Measurements from ENCODE around the gene CCL16.
"Not testable (repeated sequence)": the region's sequence is repeated elsewhere in the genome, so short reads cannot be mapped to it uniquely, and the experiment has no call there.

CCL16 gene

DNA sequence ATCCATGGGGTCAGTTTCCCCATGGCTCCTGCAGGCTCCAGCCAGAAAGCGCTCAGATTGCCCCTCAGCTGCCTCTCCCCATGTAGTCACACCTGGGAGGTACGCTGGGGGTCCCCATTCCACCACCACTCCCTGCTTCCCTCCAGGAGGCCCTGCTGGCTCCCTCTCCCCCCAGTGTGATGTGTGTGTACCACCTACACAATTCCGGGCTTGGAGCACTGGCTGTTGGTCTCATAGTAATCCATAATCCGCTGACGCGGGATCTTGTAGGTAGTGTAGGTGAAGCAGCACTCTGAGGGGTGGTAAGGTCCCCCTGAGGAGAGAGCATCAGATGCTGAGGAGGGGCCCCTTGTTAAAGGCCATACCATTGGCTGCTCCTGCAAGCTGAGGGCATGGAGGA lies 2.8 kb upstream of the CCL16 start:
- no peak for DNase-seq (ENCODE audit: low read depth in 2 of 2)

DNA sequence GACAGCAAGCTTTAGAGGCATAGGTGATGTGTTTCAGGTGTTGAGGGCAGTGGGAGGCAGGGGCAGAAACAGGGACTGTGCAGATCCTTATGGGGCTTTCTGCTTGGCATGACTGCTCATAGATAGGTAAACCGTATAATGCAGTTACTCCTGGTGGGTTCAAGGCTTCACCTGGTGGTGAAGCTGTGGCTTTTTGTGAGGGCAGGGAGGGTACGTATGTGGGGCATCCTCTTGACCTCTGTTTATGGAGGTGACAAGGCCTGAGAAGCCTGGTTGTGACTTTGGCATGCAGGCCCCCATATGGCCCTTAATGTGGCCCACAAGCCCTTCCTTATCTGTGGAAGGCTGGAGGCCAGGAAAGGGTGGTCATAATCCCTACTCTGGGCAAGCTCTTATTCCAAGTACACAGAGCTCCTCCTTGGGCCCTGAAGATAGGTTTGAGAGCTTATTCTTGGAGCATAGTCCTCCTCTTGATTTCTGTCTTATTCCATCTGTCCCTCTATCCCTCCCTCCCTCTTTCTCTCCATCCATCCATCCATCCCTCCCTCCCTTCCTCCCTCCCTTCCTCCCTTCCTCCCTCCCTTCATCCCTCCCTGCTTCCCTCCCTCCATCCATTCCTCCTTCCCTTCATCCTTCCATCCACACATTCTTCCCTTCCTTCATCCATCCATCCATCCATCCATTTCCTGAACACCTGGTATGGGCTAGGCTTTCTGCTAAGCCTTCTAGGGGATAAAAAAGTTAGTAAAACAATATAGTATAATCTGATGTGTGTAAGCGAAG lies 1.3 kb upstream of the CCL16 start:
- DNase-seq (ENCODE audit: low read depth in 2 of 2): no peak

DNA sequence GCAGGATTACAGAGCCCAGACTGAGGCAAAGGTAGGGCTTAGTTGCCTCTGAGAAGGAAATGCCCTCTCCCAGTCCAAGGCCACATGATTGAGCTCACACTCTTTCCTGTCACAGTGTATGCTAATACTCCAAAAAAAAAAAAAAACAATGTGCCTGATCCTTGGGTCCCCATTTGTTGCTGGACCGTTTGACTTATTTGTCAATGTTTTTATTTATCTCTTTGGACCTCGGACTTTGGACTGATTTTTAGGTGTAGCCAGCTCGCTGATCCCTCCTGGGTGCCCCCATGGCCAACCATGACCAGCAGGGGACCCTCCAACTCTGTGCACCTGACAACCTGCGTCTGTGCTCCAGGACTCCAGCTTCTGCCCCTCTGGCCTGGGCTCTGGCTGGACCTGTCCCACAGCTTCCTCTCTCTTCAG lies 622 bp upstream of the CCL16 start:
- DNase-seq (ENCODE audit: low read depth in 2 of 2): no peak

DNA sequence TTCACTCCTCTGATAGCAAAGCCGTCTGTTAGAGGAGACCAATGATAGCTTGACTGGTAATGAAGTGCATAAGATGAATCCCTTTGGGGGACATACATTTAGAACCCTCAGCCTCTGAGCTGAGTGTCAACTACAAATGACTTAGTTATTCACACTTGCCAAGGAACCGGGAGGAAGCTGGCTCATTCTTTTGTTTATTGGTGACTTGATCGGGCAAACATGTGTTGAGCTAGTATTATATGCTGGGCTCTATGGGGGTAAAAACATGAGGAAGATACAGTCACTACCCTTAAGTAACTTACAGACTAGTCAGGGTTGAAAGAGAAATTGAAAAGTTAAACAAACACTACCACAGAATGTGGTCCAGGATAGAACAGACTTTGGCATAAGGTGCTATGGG lies 3.0 kb downstream of the CCL16 start:
- no peak for DNase-seq (ENCODE audit: low read depth in 2 of 2)

DNA sequence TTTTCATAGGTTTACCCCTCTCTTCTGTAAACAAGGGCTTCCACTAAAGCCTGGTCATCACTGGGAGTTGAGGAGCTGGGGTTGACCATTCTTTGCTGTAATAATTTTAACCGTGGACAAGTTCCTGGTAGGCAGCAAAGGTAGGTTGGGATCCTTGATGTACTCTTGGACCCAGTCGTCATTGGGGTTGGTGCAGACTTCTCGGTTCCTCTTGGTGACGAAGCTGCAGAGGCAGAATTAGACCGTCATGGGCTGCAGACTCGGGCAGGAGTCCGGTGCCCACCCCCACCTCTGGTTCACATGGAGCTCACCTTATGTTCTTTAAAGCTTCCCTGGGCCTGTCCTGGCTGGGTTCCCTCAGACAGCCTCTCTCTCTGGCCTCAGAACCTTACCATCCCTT lies 3.8 kb downstream of the CCL16 start:
- DNase-seq (ENCODE audit: low read depth in 2 of 2): no peak

DNA sequence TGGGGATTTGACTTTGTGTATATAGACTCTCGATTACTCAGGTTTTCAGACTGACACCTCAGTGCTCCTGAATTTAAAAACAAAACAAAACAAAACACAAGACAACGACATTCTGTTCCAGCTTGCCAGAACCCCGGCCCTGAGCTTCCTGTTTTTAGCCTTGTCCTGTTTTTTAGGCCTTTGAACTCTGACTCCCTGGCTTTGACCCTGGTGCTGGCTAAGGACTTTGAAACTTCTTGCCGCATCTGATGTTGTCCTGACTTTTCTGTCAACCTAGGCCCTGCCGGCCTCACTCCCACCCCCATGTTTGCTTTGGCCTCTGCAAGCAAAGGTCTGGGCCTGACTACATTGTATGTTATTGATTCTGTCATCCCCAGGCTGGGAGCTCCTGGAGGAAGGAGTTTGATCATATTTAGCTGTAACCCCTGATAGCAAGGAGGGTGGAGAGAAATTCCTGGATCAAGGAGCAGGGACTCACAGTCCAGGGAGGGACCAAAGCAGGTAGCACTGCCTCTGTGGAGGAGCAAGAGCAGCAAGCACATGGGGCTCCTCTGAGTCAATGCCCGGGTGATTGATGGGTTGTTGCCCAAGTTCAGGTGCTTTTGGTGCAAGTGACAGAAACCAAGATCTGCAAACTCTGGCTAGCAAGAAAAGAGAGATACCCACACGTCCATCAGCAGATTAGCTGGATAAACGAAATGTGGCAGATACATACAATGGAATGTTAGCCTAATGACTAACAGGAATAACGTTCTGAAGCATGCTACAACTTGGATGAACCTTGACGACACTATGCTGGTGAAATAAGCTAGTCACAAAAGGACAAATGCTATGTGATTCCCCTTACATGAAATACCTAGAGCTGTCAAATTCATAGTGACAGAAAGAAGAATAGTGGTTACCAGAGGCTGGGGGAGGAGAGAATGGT lies 7.7 kb downstream of the CCL16 start:
- DNase-seq (ENCODE audit: low read depth in 2 of 2): no peak

DNA sequence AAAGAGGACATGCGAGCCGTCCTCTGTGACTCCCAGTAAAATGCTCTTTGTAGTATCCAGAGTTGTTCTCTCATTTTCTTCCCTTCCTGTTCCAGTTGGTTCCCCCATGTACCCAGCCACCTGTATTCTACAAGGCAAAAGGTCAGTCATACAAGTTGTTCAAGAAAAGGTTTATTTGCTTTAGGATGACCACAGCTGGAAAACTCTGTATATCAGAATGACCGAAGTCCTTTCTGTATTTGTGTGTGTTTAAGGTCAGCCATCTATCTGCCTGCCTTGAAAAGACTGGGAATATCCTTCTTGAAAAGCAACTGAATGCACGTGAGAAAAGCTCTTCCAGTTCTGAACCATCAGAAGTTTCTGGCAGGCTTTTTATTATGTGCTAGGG lies 8.4 kb downstream of the CCL16 start:
- DNase-seq (ENCODE audit: low read depth in 2 of 2): no peak

DNA sequence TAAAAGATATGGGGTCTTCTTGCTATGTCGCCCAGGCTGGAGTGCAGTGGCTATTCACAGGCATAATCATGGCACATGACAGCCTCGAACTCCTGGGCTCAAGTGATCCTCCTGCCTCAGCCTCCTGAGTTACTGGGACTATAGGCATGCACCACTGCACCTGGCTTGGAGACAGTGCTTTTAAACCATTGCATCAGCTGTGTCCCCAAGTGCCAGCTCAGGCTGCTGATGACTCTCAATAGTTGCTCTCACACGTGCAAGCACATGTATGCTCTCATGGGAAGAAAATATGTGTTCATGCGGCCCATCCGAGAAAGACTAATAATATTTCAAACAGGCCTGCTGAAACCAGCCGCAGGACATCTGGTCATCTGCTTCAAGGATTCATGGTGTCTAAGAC lies 8.8 kb downstream of the CCL16 start:
- DNase-seq (ENCODE audit: low read depth in 2 of 2): no peak

DNA sequence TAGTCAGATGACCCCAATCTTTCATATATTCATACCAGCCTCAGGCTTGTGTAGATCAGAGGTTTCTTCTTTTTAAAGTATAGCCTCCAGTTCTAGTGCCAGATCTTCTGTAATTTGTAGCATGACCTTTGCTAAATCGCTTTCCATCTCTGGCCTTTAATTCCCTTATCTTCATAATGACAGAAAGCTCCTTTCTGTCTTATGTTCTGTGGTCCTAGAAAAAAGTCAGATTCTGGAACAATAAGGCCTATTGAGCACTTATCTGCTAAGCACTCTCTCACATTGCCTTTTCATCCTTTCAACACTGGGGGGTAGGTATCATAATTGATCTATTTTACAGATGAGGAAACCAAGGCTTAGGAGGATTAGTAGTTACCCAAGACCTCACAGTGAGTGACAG lies 9.2 kb downstream of the CCL16 start:
- no peak for DNase-seq (ENCODE audit: low read depth in 2 of 2)

DNA sequence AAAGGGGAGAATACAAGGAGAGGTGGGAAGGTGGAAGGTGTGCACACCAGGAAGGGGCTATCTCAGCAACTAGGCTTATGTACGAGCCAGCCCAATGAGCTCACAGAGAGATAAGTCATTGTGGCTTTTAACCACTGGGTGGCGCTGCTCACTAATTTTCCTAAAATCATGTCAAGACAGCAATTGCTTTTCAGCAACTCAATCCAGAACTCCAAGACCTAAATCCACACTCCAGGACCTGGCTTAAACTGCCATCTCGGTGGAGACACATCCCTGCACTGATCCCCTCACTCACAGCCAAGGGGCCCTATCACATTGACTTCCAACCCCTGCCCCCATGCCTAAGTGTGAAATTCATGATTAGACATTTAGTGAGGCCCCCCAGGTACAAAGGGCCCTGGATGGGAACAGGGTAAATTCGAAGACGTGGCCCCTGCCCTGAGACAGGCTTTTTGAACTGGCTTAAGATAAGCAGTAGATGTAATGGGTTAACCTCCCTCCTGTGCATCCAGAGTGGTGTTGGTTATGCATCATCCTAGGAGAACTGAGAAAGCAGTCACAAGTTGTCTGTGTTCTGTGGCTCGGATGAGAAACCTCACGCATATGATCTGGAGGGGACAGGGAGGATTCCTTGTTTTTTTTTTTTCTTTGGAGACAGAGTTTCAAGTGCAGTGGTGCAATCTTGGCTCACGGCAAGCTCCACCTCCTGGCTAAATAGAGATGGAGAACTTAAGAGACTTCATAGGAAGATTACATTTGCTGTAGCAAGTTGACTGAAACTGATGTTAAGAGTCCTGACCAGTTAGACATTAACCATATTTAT lies 11.5 kb downstream of the CCL16 start:
- DNase-seq (ENCODE audit: low read depth in 2 of 2): peak; percentile 37 to 44

DNA sequence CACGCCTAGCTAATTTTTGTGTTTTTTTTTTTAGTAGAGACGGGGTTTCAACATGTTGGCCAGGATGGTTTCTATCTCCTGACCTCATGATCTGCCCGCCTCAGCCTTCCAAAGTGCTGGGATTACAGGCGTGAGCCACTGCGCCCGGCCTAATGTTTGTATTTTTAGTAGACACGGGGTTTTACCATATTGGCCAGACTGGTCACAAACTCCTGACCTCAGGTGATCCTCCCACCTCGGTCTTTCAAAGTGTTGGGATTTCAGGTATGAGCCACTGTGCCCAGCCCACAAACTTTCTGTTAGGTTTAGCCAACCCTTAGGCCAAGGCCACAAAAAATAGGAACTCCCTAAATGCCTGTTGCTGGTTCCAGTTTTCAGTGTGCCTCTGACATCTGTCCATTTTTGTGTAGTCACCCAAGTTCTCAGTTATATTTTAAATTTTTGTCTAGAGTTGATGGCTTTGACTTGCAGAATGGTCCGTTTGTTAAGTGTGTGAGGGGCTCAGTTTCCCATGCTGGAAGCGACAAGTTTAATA lies 12.7 kb downstream of the CCL16 start:
- no peak for DNase-seq (ENCODE audit: low read depth in 2 of 2)

DNA sequence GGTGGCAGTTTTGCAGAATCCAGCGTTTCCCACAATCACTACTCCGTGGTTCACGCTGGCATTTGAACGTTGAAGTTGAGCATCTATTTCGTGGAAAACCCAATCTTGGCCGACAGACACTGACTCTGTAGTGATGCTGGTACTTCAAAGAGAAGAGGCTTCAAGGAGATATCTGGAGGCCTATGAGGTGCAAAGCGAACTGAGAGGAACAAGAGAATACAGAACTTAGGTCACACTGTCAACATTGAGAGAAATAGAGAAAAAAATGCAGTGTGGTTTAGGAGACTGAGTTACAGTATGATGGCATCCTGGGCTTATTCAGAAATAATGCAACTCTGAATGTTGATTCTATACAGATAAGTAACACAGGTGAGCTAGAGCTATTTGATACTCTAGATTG lies 16.0 kb downstream of the CCL16 start:
- DNase-seq (ENCODE audit: low read depth in 2 of 2): no peak

DNA sequence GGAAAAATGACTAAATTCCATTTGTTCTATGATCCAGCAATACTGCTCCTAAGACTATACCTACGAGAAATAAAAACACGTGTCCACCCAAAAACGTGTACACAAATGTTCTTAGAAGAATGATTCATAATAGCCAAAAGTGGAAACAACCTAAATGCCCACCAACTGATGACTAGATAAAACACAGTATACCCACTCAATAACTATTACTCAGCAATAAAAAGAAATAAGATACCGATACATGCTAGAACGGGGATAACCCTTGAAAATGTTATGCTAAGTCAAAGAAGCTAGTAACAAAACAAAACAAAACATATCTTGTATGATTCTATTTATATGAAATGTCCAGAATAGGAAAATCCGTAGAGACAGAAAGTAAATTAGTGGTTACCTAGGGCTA lies 17.6 kb downstream of the CCL16 start:
- DNase-seq (ENCODE audit: low read depth in 2 of 2): no peak

DNA sequence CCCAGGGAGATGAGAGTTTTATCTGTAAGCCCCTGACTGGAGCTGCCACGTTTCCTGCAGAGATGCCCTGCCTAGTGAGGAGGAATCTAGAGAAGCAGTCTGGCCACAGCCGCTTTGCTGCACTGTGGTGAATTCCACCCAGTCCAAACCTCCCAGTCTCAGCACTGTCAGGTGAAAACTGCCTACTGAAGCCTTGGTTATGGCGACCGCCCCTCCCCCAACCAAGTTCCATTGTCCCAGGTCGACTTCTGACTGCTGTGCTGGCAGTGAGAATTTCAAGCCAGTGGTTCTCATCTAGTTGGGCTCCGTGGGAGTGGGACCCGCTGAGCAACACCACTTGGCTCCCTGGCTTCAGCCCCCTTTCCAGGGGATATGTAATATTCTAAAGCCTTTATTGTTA lies 27.6 kb downstream of the CCL16 start:
- DNase-seq (ENCODE audit: low read depth in 2 of 2): no peak

DNA sequence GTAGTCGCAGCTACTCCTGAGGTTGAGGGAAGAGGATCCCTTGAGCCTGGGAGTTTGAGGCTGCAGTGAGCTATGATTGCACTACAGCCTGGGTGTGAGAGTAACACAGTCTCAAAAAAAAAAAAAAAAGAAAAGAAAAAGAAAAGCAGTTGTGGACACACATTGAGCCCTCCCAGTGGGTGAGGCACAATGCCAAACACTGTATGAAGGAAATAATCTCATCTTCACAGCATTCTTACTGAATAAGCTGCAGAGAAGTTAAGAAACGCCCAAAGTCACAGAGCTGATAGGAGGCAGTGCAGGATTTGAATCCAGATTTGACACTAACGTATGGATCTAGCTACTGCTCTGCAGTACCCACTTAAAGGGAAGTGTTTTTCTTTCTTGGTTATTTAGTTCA lies 31.9 kb downstream of the CCL16 start:
- DNase-seq (ENCODE audit: low read depth in 2 of 2): no peak

DNA sequence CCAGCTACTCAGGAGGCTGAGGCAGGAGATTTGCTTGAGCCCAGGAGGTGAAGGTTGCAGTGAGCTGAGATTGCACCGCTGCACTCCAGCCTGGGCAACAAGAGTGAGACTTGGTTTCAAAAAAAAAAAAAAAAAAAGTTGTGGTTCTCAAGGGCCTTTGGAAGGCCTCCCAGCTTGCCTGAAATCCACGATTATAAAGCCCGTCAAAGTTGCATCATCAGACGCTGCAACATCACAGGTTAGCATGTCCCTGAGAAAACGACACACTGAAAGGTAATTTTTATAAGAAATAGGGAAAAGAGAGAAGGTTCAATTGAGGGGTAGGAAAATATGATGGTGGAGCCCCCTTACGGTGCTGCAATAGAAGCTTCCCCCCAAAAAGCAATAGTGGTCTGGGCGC lies 33.2 kb downstream of the CCL16 start:
- DNase-seq (ENCODE audit: low read depth in 2 of 2): no peak

DNA sequence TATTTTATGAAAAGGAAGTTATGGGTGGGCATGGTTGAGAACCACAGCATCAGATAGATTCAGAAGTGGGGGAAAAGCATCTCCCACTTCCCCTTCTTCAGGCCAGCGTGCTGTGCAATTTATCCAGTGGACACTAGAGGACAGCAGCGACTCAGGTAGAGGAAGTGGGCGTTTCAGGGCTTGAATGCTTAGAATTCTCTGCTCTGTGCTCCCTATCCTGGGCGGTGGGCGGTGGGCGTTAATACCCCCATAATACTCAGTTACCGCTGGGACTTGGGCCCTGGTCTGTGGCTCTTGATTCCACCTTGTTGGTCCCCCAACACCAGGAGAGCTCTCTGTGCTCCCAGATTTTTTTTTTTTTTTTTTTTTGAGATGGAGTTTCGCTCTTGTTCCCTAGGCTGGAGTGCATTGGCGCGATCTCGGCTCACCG lies 34.1 kb downstream of the CCL16 start:
- no peak for DNase-seq (ENCODE audit: low read depth in 2 of 2)

DNA sequence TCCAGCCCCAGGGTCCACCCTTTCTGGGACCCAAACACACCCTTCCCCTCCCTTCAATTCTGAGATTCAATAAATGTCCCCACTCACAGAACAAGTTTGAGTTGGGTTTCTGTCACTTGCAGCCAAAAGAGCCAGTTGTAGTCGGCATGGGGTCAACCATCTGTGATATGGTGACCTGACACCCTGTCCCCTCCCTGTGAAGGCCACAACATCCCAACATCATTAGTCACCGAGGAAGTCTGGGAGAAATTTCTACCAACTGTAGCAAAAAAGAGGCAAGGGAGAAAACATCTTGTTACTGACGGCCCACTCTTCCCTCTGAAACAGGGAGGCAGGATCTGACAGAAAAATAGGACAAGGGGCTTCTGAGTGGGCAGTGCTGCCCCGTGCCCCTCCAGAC lies 37.1 kb downstream of the CCL16 start:
- no peak for DNase-seq (ENCODE audit: low read depth in 2 of 2)

DNA sequence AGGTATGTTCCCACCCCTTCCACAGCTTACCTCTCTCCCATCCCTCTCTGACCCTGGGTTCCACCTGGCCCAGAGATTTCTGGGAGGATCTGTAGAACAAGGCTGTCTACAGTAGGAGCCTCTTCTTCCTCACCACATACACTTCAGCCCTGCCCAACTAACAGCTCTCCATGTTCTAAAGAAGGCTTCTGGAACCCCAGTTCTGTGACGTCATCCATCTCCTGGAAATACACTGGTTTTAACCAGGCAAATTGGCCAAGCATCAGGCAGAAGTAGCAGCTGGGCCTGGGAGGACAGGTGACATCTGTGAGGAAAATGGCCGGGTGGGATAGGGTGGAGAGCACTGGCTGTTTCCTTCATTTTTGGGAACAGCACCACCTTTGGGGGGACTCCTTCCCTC lies 37.8 kb downstream of the CCL16 start, which contains the start of gene LYZL6:
TSS of gene LYZL6 (minus strand) at position 177 of the 400 bp plus-strand sequence. CDS start 4,357 bp downstream, outside the sequence.
- no peak for DNase-seq (ENCODE audit: low read depth in 2 of 2)

DNA sequence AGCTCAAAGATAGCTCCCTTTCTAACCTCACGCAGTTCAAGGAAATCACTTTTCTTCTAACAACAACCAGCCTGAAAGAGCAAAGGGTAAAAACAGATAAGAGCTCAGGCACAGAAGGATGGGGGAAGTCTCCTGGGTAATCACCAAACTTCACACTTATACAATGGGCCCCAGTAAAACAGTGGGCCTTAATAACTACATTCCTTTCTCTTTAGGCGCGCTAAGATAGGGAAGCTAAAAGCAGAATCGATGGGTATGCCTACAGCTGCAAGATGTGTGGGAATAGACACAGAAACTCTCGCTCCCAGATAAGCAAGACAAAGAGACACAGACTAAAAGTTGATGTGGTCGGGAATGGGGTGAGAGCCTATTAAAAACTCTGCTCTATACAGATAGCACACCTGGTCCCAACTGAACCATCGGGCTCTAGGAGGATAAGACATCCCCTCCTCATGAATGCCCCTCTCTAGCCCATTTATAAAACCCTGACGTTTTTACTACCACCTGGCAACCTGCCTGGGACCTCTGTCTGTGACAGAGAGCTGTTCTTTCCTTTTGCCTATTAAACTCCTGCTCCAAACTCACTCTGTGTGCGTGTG lies 38.6 kb downstream of the CCL16 start:
- DNase-seq (ENCODE audit: low read depth in 2 of 2): no peak

DNA sequence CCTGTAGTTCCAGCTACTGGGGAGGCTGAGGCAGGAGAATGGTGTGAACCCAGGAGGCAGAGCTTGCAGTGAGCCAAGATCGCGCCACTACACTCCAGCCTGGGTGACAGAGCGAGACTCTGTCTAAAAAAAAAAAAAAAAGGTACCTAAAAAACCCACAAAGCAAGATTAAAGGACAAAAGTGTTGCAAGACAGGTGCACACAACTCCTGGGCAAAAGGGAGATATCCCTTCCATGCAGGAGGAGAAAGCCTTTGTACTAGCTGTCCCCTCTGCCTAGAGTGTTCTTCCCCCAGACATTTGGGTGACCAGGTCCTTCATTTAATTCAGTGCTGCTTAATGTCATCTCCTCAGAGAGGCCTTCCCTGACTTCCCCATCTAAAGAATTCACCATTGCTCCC lies 42.8 kb downstream of the CCL16 start:
- not testable (repeated sequence) for DNase-seq (ENCODE audit: low read depth in 2 of 2)
